Measurements from ENCODE around the gene KLHL41.

GRCh38 chr2:169562519-169562918 is 53.0 kb downstream of the KLHL41 start:
- no peak for TF ChIP-seq CTCF (IDR thresholded peaks at IDR 0.05; ENCODE audit: borderline replicate concordance, extremely low read depth, low read length, poor library complexity, severe bottlenecking)
- TF ChIP-seq EZH2 (IDR thresholded peaks at IDR 0.05; ENCODE audit: borderline replicate concordance, low read depth, low read length, severe bottlenecking), result no peak
